ENCODE measurements around the gene KAT7.

KAT7 gene

DNA sequence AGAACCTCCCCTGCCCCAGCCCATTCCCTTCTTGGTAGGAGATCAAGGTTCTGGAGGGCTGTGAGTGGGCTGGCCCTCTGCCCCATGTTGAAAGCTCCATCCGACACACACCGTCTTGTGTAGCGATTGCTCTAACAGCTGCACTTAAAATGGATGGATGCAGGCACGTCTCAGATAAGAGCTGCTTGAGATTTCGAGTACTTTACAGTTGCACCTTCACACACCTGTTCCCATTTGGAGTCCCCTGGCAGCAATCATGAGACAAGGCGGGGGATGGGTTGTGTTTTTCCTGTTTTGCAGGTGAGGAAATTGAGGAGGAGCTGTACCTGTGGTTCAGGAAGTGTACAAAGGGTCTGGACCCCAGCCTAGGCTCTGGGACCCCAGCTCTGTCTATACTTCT is 85.0 kb downstream of the KAT7 start:
- DNase-seq, result no peak

DNA sequence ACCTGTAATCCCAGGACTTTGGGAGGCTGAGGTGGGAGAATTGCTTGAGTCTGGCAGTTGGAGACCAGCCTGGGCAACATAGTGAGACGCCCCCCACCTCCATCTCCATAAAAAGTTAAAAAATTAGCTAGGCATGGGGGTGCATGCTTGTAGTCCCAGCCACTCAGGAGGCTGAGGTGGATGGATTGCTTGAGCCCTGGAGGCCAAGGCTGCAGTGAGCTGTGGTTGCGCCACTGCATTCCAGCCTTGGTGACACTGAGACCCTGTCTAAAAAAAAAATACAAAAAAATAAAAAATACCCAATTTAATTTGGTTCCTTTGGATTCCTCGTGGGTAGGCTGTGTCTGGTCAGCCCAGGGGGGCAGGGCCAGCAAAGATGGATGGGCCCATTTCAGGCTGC is 85.4 kb downstream of the KAT7 start:
- DNase-seq, result no peak

DNA sequence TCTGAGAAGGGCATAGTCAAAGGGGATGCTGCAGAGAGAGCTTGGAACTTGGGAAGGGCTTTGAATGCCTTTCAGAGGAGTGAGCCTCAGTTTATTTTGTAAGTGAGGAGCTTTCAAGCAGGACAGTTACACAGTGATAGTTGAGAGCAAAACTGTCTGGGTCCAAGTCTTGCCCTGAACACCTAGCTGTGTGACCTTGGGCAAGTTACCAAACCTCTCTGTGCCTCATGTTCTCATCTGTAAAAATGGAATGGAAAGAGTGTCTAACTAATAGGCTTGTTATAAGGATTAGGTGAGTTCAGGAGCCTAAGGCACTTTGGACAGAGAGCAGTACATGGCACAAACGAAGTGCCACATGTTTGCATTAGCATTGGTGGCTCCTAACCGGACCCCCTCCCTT is 86.4 kb downstream of the KAT7 start:
- no peak for DNase-seq

DNA sequence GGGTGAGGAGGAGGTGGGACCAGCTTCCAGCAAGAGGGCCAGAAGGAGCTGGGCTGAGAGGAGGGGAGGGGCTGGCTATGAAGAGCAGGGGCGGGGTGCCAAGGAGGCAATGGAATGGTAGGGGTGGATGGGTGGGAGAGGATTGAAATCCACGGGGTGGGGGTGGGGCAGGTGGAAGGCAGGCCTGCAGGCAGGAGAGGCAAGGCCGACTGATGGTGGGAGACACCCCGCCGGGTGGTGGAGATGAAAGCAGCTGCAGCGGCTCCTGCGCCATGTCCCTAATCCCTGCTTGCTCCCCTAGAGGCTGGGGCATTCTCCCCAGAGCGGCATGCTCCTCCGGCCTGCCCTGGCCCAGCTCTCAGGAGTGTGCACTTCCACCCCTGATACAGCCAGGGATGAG is 87.2 kb downstream of the KAT7 start:
- no peak for DNase-seq

DNA sequence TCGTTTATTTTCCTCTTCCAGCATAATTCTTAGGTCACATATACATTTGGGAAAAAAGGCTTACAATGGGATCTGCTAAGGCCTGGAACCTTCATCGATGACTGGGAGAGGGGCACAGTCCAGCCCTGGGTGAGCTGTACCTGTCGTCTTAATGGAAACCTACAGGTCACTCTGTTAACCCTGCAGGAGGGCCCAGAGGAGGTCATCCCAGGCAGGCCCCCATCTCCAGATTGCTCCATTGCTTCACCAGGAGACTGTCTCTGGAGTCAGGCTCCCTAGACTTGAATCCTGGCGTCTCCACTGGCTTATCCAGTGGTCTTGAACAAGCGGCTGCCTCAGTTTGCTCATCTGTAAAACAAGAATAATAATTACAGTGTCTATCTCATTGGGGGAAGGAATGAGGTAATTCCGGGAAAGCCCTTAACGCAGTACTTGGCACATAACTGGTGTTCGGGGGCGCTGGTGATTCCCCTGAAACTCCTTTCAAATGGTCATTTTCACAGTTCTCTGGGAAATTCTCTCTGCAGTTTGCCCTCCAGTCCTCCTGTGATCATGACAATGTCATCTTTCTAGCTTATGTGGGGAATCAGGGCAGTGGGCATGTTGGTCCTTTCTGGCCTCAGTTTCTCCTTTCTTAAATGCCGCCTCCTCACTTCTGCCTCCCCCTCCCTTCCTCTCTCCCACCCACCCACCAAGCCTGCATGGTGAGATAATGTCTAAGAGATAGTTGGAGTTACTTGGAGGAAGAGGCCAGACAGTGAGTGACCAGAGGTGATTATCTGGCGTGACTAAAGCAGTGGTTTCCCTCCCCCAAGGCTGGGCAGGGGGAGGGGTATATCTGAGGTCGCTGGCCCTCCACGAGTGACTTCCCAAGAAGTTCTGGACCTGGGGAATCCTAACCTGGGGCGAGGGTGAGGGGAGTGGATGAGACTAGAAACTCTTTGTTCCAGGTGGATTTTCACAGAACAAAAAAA is 90.7 kb downstream of the KAT7 start:
- DNase-seq, result no peak

DNA sequence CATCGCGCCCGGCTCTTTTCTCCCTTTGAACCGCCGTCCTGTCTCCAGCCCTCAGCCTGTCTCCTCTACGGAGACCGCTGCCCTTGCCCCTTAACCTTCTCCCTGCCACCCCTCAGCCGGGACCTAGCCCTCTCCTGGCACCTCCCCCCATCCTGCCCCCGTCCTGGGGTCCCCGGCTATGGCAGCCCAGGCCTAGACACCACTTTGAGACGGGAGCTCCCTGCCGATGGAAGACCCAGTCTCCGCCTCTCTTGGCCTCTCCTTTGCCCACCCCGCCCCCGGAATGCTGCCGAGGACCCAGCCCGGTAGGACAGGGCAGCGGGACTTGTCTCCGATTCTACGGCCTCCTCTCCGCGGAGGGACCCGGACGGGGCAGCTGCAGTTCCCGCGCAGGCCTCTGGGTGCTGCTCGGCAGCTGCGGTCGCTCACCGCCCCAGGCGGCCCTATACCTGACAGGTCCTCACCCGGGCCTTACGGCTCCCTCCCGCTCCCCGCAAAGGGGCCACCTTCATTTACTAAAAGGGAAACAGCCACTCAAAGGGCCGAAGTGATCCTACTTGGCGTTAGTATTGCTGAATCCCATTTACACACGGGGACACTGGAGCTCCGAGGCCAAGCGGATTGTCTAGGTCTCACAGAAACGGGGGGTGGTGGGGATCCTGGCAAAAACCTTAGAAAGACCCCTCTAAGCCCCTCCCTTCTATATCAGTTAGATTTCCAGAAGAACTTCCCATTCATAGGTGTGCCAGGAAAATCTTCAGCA is 92.0 kb downstream of the KAT7 start:
- peak in 1 of 2 experiments; percentile 51 for DNase-seq

DNA sequence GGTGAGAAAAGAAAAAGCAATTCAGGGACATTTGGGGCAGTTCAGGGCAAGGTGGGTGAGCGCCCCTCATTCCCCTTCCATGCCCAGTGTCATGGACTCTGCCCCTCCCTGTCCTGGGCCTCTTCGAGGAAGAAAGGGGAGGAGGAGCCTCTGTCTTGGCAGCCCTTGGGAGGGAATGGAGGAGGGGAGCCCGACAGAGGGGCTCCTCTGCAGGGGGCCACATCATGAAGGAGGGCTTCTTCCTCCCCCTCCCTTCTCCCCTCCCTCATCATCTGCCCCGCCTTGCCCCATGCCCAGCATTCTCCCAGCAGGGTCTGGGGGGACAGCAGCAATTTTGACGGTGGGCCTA is 92.5 kb downstream of the KAT7 start:
- DNase-seq, result no peak

DNA sequence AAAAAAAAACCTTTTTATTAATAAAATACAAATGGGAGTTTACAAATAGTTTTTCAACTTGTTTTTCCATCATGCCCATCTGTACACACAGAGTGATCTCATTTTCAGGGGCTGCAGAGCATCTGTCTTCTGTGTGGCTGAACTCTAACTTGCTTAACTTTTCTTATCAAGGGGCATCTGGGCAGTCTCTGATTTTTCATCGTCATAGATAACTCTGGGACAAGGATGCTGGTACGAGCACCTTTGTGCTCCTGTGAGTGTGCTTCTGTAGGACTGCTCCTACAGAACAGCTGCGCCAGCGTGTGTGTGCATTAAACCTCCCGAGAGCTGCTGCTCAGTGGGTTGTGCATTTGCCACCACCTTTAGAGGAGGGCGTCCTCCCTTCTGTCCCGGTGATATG is 94.0 kb downstream of the KAT7 start:
- DNase-seq, result no peak

Data from NCI-H446 (cell line).